GM12878 (cell line): ENCODE measurements around the gene TESPA1. TPM values are rescaled to one million over a fixed set of nuclear protein-coding genes. Genes with fewer than 3 reads are reported as not detected.

Experiments used
- CUX1 ChIP-seq: IDR thresholded peaks from 2 replicates; pipeline ENCODE4 v1.6.1; 2012; ENCODE audit warnings: improper control_type of control experiment, low read depth, low read length; ENCODE audit not compliant: insufficient replicate concordance
- E4F1 ChIP-seq: fragments of 450-650 bp; IDR thresholded peaks from 2 replicates; pipeline ENCODE4 v1.6.1; 2018; ENCODE audit warnings: borderline replicate concordance, mild to moderate bottlenecking; ENCODE audit not compliant: partially characterized antibody
- ESRRA ChIP-seq: IDR thresholded peaks from 2 replicates; pipeline ENCODE4 v1.6.1; 2012; ENCODE audit warnings: mild to moderate bottlenecking, low read length, improper control_type of control experiment
- HDAC2 ChIP-seq: fragments of 200-600 bp; sonication (generic); IDR thresholded peaks from 2 replicates; pipeline ENCODE4 v1.6.1; 2017
- HDAC6 ChIP-seq: fragments of 200-600 bp; sonication (generic); IDR thresholded peaks from one replicate; pipeline ENCODE4 v1.8.0; 2017; ENCODE audit warnings: antibody characterized with exemption; ENCODE audit not compliant: unreplicated experiment
- JUNB ChIP-seq: IDR thresholded peaks from 2 replicates; pipeline ENCODE4 v1.6.1; 2016; ENCODE audit warnings: antibody characterized with exemption, mild to moderate bottlenecking
- KDM1A ChIP-seq: fragments of 200-600 bp; sonication (generic); IDR thresholded peaks from 2 replicates; pipeline ENCODE4 v1.6.1; 2016; ENCODE audit warnings: borderline replicate concordance
- NFIC ChIP-seq: IDR thresholded peaks from 2 replicates; pipeline ENCODE4 v1.6.1; 2012; ENCODE audit warnings: low read depth, mild to moderate bottlenecking, inconsistent platforms, low read length, moderate library complexity
- NFYA ChIP-seq: IDR thresholded peaks from 2 replicates; pipeline ENCODE4 v1.6.1; 2011; ENCODE audit warnings: low read depth, mild to moderate bottlenecking, low read length, improper control_type of control experiment, borderline replicate concordance
- PAX5 ChIP-seq: IDR thresholded peaks from 2 replicates; pipeline ENCODE4 v1.6.1; 2011; ENCODE audit warnings: low read depth, low read length, borderline replicate concordance
- PBX3 ChIP-seq: IDR thresholded peaks from 2 replicates; pipeline ENCODE4 v1.6.1; 2011; ENCODE audit warnings: mild to moderate bottlenecking, low read depth, low read length, moderate library complexity; ENCODE audit not compliant: insufficient replicate concordance
- RAD51 ChIP-seq: fragments of 450-650 bp; IDR thresholded peaks from 2 replicates; pipeline ENCODE4 v1.6.1; 2016; ENCODE audit warnings: moderate library complexity, mild to moderate bottlenecking, inconsistent platforms
- REST ChIP-seq: IDR thresholded peaks from 2 replicates; pipeline ENCODE4 v1.6.1; 2012; ENCODE audit warnings: mild to moderate bottlenecking, low read depth, low read length
- RUNX3 ChIP-seq: IDR thresholded peaks from 2 replicates; pipeline ENCODE4 v1.6.1; 2012; ENCODE audit warnings: low read length, inconsistent platforms
- SIX5 ChIP-seq: IDR thresholded peaks from 2 replicates; pipeline ENCODE4 v1.6.1; 2011; ENCODE audit warnings: mild to moderate bottlenecking, low read depth, low read length, moderate library complexity; ENCODE audit not compliant: severe bottlenecking
- SMC3 ChIP-seq: IDR thresholded peaks from 2 replicates; pipeline ENCODE4 v1.6.1; 2011; ENCODE audit warnings: low read length, improper control_type of control experiment, borderline replicate concordance
- STAT3 ChIP-seq: IDR thresholded peaks from 2 replicates; pipeline ENCODE4 v1.6.1; 2011; ENCODE audit warnings: low read depth, low read length, improper control_type of control experiment
- polyA plus RNA-seq, 11 experiments: library from polyadenylated mRNA; depleted of rRNA in 4 of 11; unstranded in 6 of 11; stranded (reverse) in 5 of 11; fragments of >200 nt; fragmentation: Nextera tagmentation in 4 of 11; fragmentation: Illumina TruSeq in 1 of 11; extraction: Ambion mirVana in 4 of 11; extraction: Trizol in 1 of 11; gene quantifications; 1 replicate in 1 of 11; 2 replicates in 10 of 11; pipeline versions ENCODE4 v1.2.1 to v1.2.3, GENCODE V29; 2011 to 2016; ENCODE audit warnings: inconsistent platforms in 2 of 11, missing spikeins in 2 of 11, low read depth in 1 of 11
- total RNA-seq, 4 experiments: library from RNA; depleted of rRNA in 3 of 4; stranded (reverse); fragments of >200 nt in 3 of 4; fragmentation: Illumina TruSeq in 1 of 4; extraction: Trizol in 1 of 4; gene quantifications; 2 replicates each; pipeline versions ENCODE4 v1.2.1 to v1.2.3, GENCODE V29; 2013 to 2021

Gene TESPA1
- total and polyA plus RNA-seq, 10 of the 15 experiments (the other 5 are each of a cell fraction or from before 2014, with no cell fraction given), result 13.8 to 56.2 (median 23.9) TPM

GRCh38 chr12:54984658-54985376, at the start of gene TESPA1 (continued):
- no peak for TF ChIP-seq CUX1
- no peak for TF ChIP-seq STAT3
- TF ChIP-seq REST, result no peak
- peak; percentile 10 for TF ChIP-seq PBX3
- TF ChIP-seq SIX5, result no peak
- TF ChIP-seq PAX5, result peak; percentile 77; the same call in 1 of the 2 replicates
- peak; percentile 92 for TF ChIP-seq RUNX3
- TF ChIP-seq JUNB, result no peak
- no peak for TF ChIP-seq HDAC6
- TF ChIP-seq ESRRA, result 0 out of 2 replicates have a peak, but pooled peaks have one; percentile 47
- TF ChIP-seq E4F1, result no peak
- TF ChIP-seq RAD51, result no peak
- TF ChIP-seq SMC3, result no peak
- TF ChIP-seq NFYA, result no peak
- TF ChIP-seq HDAC2, result no peak
- no peak for TF ChIP-seq KDM1A
- TF ChIP-seq NFIC, result peak; percentile 28; the same call in 1 of the 2 replicates
